K562 (cell line): Measurements from ENCODE around the gene HOXC11.

Experiments
- HNRNPLL ChIP-seq: fragments of 200-400 bp; formaldehyde crosslinking; IDR thresholded peaks from 2 replicates; pipeline ENCODE4 v1.6.1; 2017; ENCODE audit warnings: low read length, low read depth, mild to moderate bottlenecking; ENCODE audit not compliant: poor library complexity, severe bottlenecking
- IRF2 ChIP-seq: sonication (generic); formaldehyde crosslinking; IDR thresholded peaks from 2 replicates; pipeline ENCODE4 v1.8.1; 2022; ENCODE audit warnings: mild to moderate bottlenecking, missing genetic modification reagents
- KDM1A ChIP-seq, 2 experiments: fragments of 450-650 bp; IDR thresholded peaks; 2 replicates each; pipeline ENCODE4 v1.6.1; 2016; ENCODE audit warnings: mild to moderate bottlenecking in 2 of 2
- SIN3A ChIP-seq, 2 experiments: fragments of 150-350 bp in 1 of 2; IDR thresholded peaks; 2 replicates each; pipeline ENCODE4 v1.6.1; 2011 to 2016; ENCODE audit warnings: borderline replicate concordance in 2 of 2, low read depth in 2 of 2, low read length in 2 of 2, mild to moderate bottlenecking in 2 of 2, moderate library complexity in 2 of 2; ENCODE audit not compliant: control insufficient read depth in 1 of 2
- TAF1 ChIP-seq: IDR thresholded peaks from 2 replicates; pipeline ENCODE4 v1.6.1; 2011; ENCODE audit warnings: mild to moderate bottlenecking, low read length, moderate library complexity; ENCODE audit not compliant: insufficient read depth, control insufficient read depth, severe bottlenecking; ENCODE audit errors: extremely low read depth
- TF ChIP-seq, protein P1 (sequence below): sonication (generic); formaldehyde crosslinking; IDR thresholded peaks from 2 replicates; pipeline ENCODE4 v1.9.0; 2022; ENCODE audit warnings: mild to moderate bottlenecking, missing genetic modification reagents

DNA sequence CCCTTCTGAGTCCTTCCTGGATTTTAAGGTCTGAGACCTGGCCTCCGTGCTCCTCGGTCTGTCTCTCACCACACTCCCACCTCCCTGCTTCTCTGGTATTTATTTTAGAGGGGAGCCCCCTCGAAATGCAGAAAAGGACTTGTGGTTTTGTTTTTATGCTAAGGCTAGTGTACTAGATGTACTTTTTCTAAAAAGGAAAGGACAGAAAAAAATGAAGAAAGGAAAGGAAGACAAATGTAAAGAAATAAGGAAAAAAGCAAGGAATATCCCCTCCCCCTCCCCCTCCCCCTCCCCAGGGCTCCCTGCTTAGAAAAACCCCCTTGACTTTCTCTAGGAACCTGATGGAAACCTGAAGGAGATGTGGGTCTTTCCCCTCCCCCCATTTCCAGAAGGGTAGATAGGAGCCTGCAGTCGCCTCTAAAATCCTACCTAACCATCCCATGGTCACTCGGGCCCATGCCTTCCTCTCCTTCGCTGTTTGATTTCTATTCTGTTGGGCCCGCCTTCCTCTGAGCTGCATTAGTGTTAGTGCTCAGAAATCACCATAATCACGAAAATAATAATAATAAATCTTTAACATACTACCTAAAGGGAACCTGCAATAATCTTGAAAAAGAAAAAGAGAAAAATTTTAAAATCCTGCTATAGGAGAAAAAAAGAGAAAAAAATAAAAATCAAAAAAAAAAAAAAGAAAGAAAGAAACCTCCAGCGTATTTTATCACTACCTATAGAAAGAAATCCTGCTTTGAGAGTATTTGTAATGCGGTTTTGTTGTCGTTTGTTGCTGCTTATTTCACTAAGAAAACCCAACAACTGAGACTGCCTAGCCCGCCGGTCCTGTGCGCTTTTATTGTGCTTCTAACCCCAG is 39.0 kb downstream of the HOXC11 start:
- TF ChIP-seq TAF1, result no peak
- no peak for TF ChIP-seq IRF2
- TF ChIP-seq SIN3A (IDR thresholded peaks at IDR 0.05; ENCODE audit: borderline replicate concordance in 2 of 2, control insufficient read depth in 1 of 2, low read depth in 2 of 2, low read length in 2 of 2), result no peak
- TF ChIP-seq, protein P1, sequence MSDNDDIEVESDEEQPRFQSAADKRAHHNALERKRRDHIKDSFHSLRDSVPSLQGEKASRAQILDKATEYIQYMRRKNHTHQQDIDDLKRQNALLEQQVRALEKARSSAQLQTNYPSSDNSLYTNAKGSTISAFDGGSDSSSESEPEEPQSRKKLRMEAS (CRISPR knock-in tag), result no peak
- no peak for TF ChIP-seq HNRNPLL
- TF ChIP-seq KDM1A (IDR thresholded peaks at IDR 0.05), result peak in 1 of 2 experiments; percentile 71; a peak in 2 of 4 replicates
